DOHH2 (cell line): ENCODE results near the gene SLC5A12.

Experiments
- H3F3A ChIP-seq: fragments of 200-600 bp; sonication (generic), shearing (Covaris generic); 2 replicates; pipeline ENCODE4 v1.6.0; 2016; ENCODE audit warnings: antibody characterized with exemption, mild to moderate bottlenecking; ENCODE audit not compliant: control insufficient read depth, insufficient read depth
- H3K27ac ChIP-seq: fragments of 200-600 bp; sonication (generic); 2 replicates; pipeline ENCODE4 v1.5.1; 2014; ENCODE audit warnings: low read depth, mild to moderate bottlenecking, low read length, moderate library complexity
- H3K27me3 ChIP-seq: fragments of 200-600 bp; sonication (generic); 2 replicates; pipeline ENCODE4 v1.6.1; 2014; ENCODE audit warnings: mild to moderate bottlenecking, low read length, mixed read lengths; ENCODE audit not compliant: control insufficient read depth
- H3K36me3 ChIP-seq: fragments of 200-600 bp; sonication (generic); 2 replicates; pipeline ENCODE4 v1.6.1; 2014; ENCODE audit warnings: mild to moderate bottlenecking, low read length, moderate library complexity, mixed read lengths; ENCODE audit not compliant: control insufficient read depth
- H3K4me1 ChIP-seq: fragments of 200-600 bp; sonication (generic); 2 replicates; pipeline ENCODE4 v1.6.1; 2014; ENCODE audit warnings: mild to moderate bottlenecking, low read length, mixed read lengths; ENCODE audit not compliant: control insufficient read depth
- H3K4me2 ChIP-seq: fragments of 200-600 bp; sonication (generic); 2 replicates; pipeline ENCODE4 v1.6.0; 2014; ENCODE audit warnings: mild to moderate bottlenecking, low read length, moderate library complexity
- H3K4me3 ChIP-seq: fragments of 200-600 bp; sonication (generic); 2 replicates; pipeline ENCODE4 v1.5.1; 2014; ENCODE audit warnings: mild to moderate bottlenecking, low read length, mixed read lengths
- H3K79me2 ChIP-seq: fragments of 200-600 bp; sonication (generic); 2 replicates; pipeline ENCODE4 v1.6.1; 2014; ENCODE audit warnings: mild to moderate bottlenecking, low read length, mixed read lengths; ENCODE audit not compliant: control insufficient read depth
- H3K9me2 ChIP-seq: fragments of 200-600 bp; sonication (generic); replicated peaks from 2 replicates; pipeline ENCODE4 v1.6.1; 2014; ENCODE audit warnings: mild to moderate bottlenecking, low read length, mixed read lengths; ENCODE audit not compliant: control insufficient read depth
- H3K9me3 ChIP-seq: fragments of 200-600 bp; sonication (generic); 2 replicates; pipeline ENCODE4 v1.6.1; 2014; ENCODE audit warnings: antibody characterized with exemption, low read length, mixed read lengths; ENCODE audit not compliant: control insufficient read depth, insufficient read depth
- H4K20me1 ChIP-seq: fragments of 200-600 bp; sonication (generic); 2 replicates; pipeline ENCODE4 v1.6.0; 2014; ENCODE audit warnings: low read depth, mild to moderate bottlenecking, antibody characterized with exemption, low read length, moderate library complexity; ENCODE audit not compliant: control insufficient read depth, insufficient read depth
- EZH2phosphoT487 ChIP-seq: fragments of 200-600 bp; sonication (generic); IDR thresholded peaks from 2 replicates; pipeline ENCODE4 v1.6.1; 2017; ENCODE audit warnings: borderline replicate concordance, mild to moderate bottlenecking, antibody characterized with exemption, low read length, moderate library complexity, mixed read lengths
- TF ChIP-seq, protein P1 (sequence below): fragments of 200-600 bp; sonication (generic); IDR thresholded peaks from one replicate; pipeline ENCODE4 v1.5.1; 2014; ENCODE audit warnings: antibody characterized with exemption, mild to moderate bottlenecking, low read depth, low read length; ENCODE audit not compliant: poor library complexity, severe bottlenecking

Gene SLC5A12

GRCh38 chr11:26702406-26702805, 19.5 kb downstream of the SLC5A12 start:
- no peaks in the 10 kb centered on the region for H4K20me1 ChIP-seq
- no peaks in the 10 kb centered on the region for H3K36me3 ChIP-seq
- TF ChIP-seq, protein P1, sequence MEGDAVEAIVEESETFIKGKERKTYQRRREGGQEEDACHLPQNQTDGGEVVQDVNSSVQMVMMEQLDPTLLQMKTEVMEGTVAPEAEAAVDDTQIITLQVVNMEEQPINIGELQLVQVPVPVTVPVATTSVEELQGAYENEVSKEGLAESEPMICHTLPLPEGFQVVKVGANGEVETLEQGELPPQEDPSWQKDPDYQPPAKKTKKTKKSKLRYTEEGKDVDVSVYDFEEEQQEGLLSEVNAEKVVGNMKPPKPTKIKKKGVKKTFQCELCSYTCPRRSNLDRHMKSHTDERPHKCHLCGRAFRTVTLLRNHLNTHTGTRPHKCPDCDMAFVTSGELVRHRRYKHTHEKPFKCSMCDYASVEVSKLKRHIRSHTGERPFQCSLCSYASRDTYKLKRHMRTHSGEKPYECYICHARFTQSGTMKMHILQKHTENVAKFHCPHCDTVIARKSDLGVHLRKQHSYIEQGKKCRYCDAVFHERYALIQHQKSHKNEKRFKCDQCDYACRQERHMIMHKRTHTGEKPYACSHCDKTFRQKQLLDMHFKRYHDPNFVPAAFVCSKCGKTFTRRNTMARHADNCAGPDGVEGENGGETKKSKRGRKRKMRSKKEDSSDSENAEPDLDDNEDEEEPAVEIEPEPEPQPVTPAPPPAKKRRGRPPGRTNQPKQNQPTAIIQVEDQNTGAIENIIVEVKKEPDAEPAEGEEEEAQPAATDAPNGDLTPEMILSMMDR, result no peak
- no peak for TF ChIP-seq EZH2phosphoT487
- H3K4me2 ChIP-seq, result no peak overlapping the region
- H3K4me3 ChIP-seq, result no peak overlapping the region
- H3K27me3 ChIP-seq, result no peaks in the 10 kb centered on the region
- H3K27ac ChIP-seq, result no peak overlapping the region
- H3F3A ChIP-seq, result no peaks in the 10 kb centered on the region
- no peaks in the 10 kb centered on the region for H3K4me1 ChIP-seq
- H3K9me2 ChIP-seq, result no peaks in the 10 kb centered on the region
- no peaks in the 10 kb centered on the region for H3K9me3 ChIP-seq
- H3K79me2 ChIP-seq, result no peaks in the 10 kb centered on the region

GRCh38 chr11:26700574-26701235, 21.2 kb downstream of the SLC5A12 start:
- Histone ChIP-seq H3K36me3 (no peaks in the 10 kb centered on the region), H3K27me3 (no peaks in the 10 kb centered on the region), H4K20me1 (no peaks in the 10 kb centered on the region), H3K4me1 (no peaks in the 10 kb centered on the region), H3K9me3 (no peaks in the 10 kb centered on the region), H3K4me2 (no peak overlapping the region), H3K9me2 (no peaks in the 10 kb centered on the region), H3F3A (no peaks in the 10 kb centered on the region), H3K4me3 (no peak overlapping the region), H3K79me2 (no peaks in the 10 kb centered on the region), H3K27ac (no peak overlapping the region)
- TF ChIP-seq, protein P1, result no peak
- TF ChIP-seq EZH2phosphoT487, result no peak

DNA sequence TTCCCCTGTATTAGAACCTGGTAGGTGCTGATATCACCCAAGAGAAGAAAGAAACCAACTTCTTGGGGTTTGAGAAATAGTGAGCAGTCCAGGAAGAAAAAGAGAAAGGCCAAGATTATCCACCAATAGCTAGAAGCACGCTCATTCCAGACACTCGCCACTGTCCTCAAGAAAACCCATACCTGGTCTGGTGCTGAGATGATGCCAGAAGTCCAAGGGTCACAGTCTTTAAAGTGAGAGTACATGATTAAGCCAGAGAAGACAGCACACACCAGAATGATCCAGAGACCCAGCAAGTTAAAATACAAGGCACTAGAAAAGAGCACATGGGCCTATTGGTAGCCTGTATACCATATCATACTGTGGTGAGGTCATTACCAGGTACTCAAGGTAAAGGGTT, 23.6 kb downstream of the SLC5A12 start:
- no peak for TF ChIP-seq EZH2phosphoT487
- TF ChIP-seq, protein P1, result no peak
- Histone ChIP-seq H3K4me1 (no peaks in the 10 kb centered on the region), H3F3A (no peaks in the 10 kb centered on the region), H3K9me2 (no peaks in the 10 kb centered on the region), H3K27ac (no peak overlapping the region), H3K4me2 (no peak overlapping the region), H3K36me3 (no peaks in the 10 kb centered on the region), H4K20me1 (no peaks in the 10 kb centered on the region), H3K9me3 (no peaks in the 10 kb centered on the region), H3K27me3 (no peaks in the 10 kb centered on the region), H3K79me2 (no peaks in the 10 kb centered on the region), H3K4me3 (no peak overlapping the region)
